Spinal cord (tissue), 10 donors: ENCODE data around the gene GMIP. TPM values are rescaled to one million over a fixed set of nuclear protein-coding genes. Genes with fewer than 3 reads are reported as not detected.
"Not testable (repeated sequence)": the region's sequence is repeated elsewhere in the genome, so short reads cannot be mapped to it uniquely, and the experiment has no call there.

Source experiments
- DNase-seq, 6 donors: peaks; one replicate each; pipeline versions ENCODE4 v3.0.0 to v3.0.0-alpha.2; 2013 to 2015; ENCODE audit warnings: low spot score in 6 of 6, low read depth in 4 of 6
- H3K27ac ChIP-seq: one replicate; pipeline ENCODE4 v1.5.1; 2013; ENCODE audit warnings: low read depth, low read length, control low read depth
- H3K27me3 ChIP-seq: one replicate; pipeline ENCODE4 v1.6.1; 2013; ENCODE audit warnings: low read length; ENCODE audit not compliant: control insufficient read depth, insufficient read depth
- H3K36me3 ChIP-seq: one replicate; pipeline ENCODE4 v1.6.1; 2013; ENCODE audit warnings: low read length; ENCODE audit not compliant: control insufficient read depth, insufficient read depth
- H3K4me1 ChIP-seq: one replicate; pipeline ENCODE4 v1.6.1; 2013; ENCODE audit warnings: low read length; ENCODE audit not compliant: control insufficient read depth, insufficient read depth
- H3K4me3 ChIP-seq: one replicate; pipeline ENCODE4 v1.5.1; 2013; ENCODE audit warnings: low read depth, low read length, control low read depth
- H3K9me3 ChIP-seq: one replicate; pipeline ENCODE4 v1.6.1; 2013; ENCODE audit warnings: low read length; ENCODE audit not compliant: control insufficient read depth, insufficient read depth
- WGBS: methylation state at CpG from one replicate; pipeline ENCODE4 v1.1.5; 2013; ENCODE audit warnings: missing lambda C conversion rate; ENCODE audit not compliant: insufficient coverage; 5-methylcytosine and 5-hydroxymethylcytosine counted together
- polyA plus RNA-seq, 2 donors: library from polyadenylated mRNA; unstranded; fragments of 120-200 nt; gene quantifications; one replicate each; pipeline ENCODE4 v1.2.1, GENCODE V29; 2013; ENCODE audit not compliant: insufficient read length in 2 of 2
- total RNA-seq, 2 donors: library from RNA; depleted of rRNA in 1 of 2; stranded (reverse); fragments of 120-200 nt in 1 of 2; fragments of >200 nt in 1 of 2; gene quantifications; one replicate each; pipeline versions ENCODE4 v1.2.3 to v1.2.4, GENCODE V29; 2013 to 2014
- donor health status: healthy.

The GMIP gene
- total and polyA plus RNA-seq, 4 donors: 5.2 to 20.8 (median 13.5) TPM

DNA sequence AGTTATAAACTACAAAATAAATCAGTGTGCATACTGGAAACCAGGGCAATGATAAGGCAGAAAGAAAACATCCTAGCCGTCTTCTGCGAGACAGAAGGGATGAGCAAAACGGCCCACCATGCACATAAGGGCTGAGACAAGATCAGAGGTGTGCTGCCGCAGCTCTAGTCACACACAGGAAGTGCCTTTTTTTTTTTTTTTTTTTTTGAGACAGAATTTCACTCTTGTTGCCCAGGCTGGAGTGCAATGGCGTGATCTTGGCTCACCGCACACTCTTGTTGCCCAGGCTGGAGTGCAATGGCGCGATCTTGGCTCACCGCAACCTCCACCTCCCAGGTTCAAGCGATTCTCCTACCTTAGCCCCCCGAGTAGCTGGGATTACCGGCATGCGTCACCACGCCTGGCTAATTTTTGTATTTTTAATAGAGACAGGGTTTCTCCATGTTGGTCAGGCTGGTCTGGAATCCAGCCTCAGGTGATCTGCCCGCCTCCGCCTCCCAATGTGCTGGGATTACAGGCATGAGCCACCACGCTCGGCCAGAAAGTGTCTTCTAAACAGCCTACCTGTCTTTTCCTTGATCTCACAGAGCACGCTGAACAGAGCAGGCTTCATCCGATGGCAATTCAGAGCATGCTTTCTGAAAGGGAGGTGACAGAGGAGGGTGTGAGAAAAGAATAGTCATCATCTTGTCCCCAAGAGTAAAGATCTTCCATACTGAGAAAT, 44.6 kb downstream of the GMIP start:
- H3K9me3 ChIP-seq, H3K4me3 ChIP-seq, H3K4me1 ChIP-seq, H3K27me3 ChIP-seq, DNase-seq, H3K27ac ChIP-seq: not testable (repeated sequence)
- H3K36me3 ChIP-seq: peaks cover 25% of the 10 kb centered on the region
- WGBS: 98% methylated on average over 14 of the region's 20 CpGs

DNA sequence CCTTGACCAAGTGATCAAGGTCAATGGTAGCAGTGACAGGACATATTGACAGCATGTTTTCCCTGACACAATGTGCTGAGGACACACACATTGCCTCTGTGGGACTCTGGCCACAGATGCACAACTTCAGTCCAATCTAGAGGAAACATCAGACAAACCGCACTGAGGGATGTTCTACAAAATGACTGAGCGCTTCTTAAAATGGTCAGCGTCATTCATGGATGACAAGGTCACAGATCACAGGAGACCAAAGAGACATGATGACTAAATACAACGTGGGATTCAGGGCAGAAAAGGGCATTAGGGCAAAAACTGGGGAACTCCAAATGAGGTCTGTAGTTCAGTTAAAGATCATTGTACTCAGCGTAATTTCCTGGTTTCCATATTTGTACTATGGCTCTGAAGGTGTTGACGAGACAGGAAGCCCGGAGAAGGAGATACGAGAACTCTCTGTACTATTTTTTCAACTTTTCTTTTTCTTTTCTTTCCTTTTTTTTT, 45.6 kb downstream of the GMIP start:
- no peaks in the 10 kb centered on the region for H3K27me3 ChIP-seq
- H3K4me1 ChIP-seq: peaks cover 4% of the 10 kb centered on the region
- H3K27ac ChIP-seq: no peak overlapping the region
- no peaks in the 10 kb centered on the region for H3K9me3 ChIP-seq
- WGBS: 88% methylated on average over 4 of the region's 8 CpGs
- DNase-seq: no peak
- H3K36me3 ChIP-seq: peaks cover 34% of the 10 kb centered on the region
- H3K4me3 ChIP-seq: no peak overlapping the region

GRCh38 chr19:19595171-19595701, 48.2 kb downstream of the GMIP start:
- peaks cover 40% of the 10 kb centered on the region for H3K36me3 ChIP-seq
- H3K4me3 ChIP-seq: no peak overlapping the region
- H3K27ac ChIP-seq: no peak overlapping the region
- no peak for DNase-seq
- 61% methylated on average over 7 of the region's 8 CpGs for WGBS
- peaks cover 16% of the 10 kb centered on the region for H3K4me1 ChIP-seq
- no peaks in the 10 kb centered on the region for H3K9me3 ChIP-seq
- no peaks in the 10 kb centered on the region for H3K27me3 ChIP-seq

DNA sequence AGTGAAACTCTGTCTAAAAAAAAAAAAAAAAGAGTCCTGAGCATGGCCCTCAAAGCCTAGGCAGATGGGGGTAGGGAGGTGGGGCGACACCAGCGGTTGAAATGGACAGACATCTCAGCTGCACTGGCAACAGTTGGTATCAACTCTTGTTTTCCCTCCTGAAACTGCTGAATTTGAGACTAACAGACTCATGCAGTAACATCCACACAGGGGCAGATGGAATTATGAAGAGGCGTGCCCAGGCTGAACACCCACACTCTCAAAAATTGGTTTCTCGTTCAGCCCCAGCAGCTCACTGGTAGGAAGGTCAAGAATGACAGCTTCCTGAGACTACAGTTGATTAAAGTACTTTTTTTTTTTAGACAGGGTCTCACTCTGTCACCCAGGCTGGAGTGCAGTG, 49.1 kb downstream of the GMIP start:
- Histone ChIP-seq H3K27me3 (no peaks in the 10 kb centered on the region), H3K4me3 (no peak overlapping the region), H3K36me3 (peaks cover 40% of the 10 kb centered on the region), H3K4me1 (peaks cover 16% of the 10 kb centered on the region), H3K27ac (no peak overlapping the region), H3K9me3 (no peaks in the 10 kb centered on the region)
- 100% methylated on average over 2 of the region's 4 CpGs for WGBS
- no peak for DNase-seq

GRCh38 chr19:19592690-19593089, 50.8 kb downstream of the GMIP start:
- Histone ChIP-seq H3K27me3 (no peaks in the 10 kb centered on the region), H3K4me3 (no peak overlapping the region), H3K27ac (no peak overlapping the region), H3K36me3 (peaks cover 31% of the 10 kb centered on the region), H3K9me3 (no peaks in the 10 kb centered on the region), H3K4me1 (peaks cover 16% of the 10 kb centered on the region)
- DNase-seq: no peak
- 97% methylated on average over 6 of the region's 10 CpGs for WGBS

DNA sequence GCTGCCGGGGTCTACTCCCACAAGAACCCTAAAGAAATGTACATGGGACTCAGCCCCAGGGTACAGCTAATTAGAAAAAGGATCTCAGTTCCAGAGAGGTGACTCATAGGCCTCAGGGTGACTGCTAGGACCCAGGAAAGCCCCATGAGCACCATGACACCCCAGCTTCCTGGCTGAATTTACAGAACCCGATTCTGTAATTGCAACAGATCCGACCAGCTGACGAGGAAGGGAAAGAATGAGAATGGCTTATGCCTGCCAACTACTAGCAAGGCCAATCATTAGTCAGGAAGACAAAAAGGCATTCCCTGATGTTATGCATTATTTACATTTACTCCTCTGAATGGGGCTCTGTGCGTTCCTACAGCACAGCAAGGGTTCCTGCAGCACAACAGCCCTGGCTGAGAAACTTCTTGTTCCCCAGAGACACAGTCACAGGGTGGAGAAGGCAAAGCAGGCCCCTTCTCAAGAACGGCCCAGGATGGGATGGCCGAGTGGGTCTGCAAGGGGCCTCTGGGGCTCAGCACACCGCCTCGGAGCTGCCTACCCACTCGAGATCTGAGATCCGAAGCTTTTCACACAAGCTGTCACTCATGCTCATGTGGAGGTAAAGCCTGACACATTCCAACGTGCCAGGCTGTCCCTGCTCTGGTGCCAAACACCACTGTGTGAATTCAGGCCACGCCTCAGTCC, 52.2 kb downstream of the GMIP start:
- WGBS: 26% methylated on average over 10 of the region's 13 CpGs
- peak in 3 of 6 donors; percentile 19 to 85 (median 68) for DNase-seq
- Histone ChIP-seq H3K27ac (peak overlapping the region; percentile 87), H3K9me3 (no peaks in the 10 kb centered on the region), H3K4me1 (peaks cover 16% of the 10 kb centered on the region), H3K36me3 (peaks cover 24% of the 10 kb centered on the region), H3K4me3 (no peak overlapping the region), H3K27me3 (no peaks in the 10 kb centered on the region)

DNA sequence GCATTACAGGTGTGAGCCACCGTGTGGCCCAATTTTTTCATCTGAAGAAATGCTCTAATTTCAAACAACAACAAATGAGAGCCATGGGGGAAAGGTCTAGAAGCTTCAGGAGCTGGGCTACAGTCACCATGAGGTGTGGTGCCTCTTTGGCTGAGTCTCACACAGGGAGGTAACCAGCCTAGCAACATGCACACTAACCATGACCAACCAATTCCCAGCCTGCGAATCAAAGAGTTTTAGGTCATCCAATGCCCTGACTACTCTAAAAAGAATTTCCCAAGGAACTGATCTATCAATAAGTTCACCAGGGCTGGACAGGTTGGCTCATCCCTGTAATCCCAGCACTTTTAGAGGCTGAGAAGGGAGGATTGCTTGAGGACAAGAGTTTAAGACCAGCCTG, 54.9 kb downstream of the GMIP start:
- Histone ChIP-seq H3K27me3 (no peaks in the 10 kb centered on the region), H3K4me1 (peaks cover 13% of the 10 kb centered on the region), H3K9me3 (no peaks in the 10 kb centered on the region), H3K27ac (no peak overlapping the region), H3K4me3 (no peak overlapping the region), H3K36me3 (peaks cover 14% of the 10 kb centered on the region)
- 100% methylated on average over 1 of the region's 2 CpGs for WGBS
- no peak for DNase-seq

GRCh38 chr19:19587771-19588170, 55.7 kb downstream of the GMIP start:
- DNase-seq: peak in 3 of 6 donors; percentile 6 to 81 (median 63)
- H3K4me3 ChIP-seq: no peak overlapping the region
- no peaks in the 10 kb centered on the region for H3K9me3 ChIP-seq
- no peak overlapping the region for H3K27ac ChIP-seq
- WGBS: 62% methylated on average over 2 of the region's 5 CpGs
- H3K36me3 ChIP-seq: peaks cover 7% of the 10 kb centered on the region
- H3K4me1 ChIP-seq: peaks cover 14% of the 10 kb centered on the region
- H3K27me3 ChIP-seq: no peaks in the 10 kb centered on the region

DNA sequence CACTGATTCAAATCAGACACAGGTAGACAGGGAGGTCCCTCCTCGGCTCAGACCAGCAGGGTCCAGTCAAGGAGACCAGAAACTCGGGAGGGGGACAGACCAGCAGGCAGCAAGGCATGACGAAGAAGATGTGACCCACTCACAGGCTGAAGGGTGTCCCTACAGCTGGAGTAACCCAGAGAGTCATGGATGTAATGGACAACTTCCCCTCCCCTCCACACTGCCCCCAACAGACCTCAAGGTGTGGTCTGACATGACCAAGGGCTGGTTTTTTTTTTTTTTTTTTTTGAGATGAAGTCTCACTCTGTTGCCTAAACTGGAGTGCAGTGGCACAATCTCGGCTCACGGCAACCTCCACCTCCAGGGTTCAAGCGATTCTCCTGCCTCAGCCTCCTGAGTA, 59.1 kb downstream of the GMIP start:
- no peak for DNase-seq
- Histone ChIP-seq H3K27me3 (no peaks in the 10 kb centered on the region), H3K4me3 (no peak overlapping the region), H3K9me3 (no peaks in the 10 kb centered on the region), H3K4me1 (peaks cover 9% of the 10 kb centered on the region), H3K36me3 (peaks cover 17% of the 10 kb centered on the region), H3K27ac (no peak overlapping the region)
- 76% methylated on average over 2 of the region's 6 CpGs for WGBS
